ENCODE measurements around the gene NOL9. TPM values are rescaled to one million over a fixed set of nuclear protein-coding genes. Genes with fewer than 3 reads are reported as not detected.

NOL9 gene
- total and polyA plus RNA-seq, 9 of the 15 experiments (the other 6 are each of a cell fraction or from before 2014, with no cell fraction given), result 5.6 to 76.5 (median 47.3) TPM

- TF ChIP-seq HMGXB4 (CRISPR knock-in tag; IDR thresholded peaks at IDR 0.05) (no peak; the same call in none of the 2 replicates), MLLT1 (IDR thresholded peaks at IDR 0.05) (peak in 1 of 2 experiments; percentile 52; a peak in 1 of 4 replicates), HDAC6 (IDR thresholded peaks at IDR 0.05; ENCODE audit: low read depth, low read length) (no peak), BACH1 (tag; IDR thresholded peaks at IDR 0.05) (peak; percentile 91), NELFE (IDR thresholded peaks at IDR 0.05; ENCODE audit: insufficient read depth, insufficient read length) (no peak), REST (IDR thresholded peaks at IDR 0.05; ENCODE audit: borderline replicate concordance) (peak; percentile 73), REST (CRISPR knock-in tag; IDR thresholded peaks at IDR 0.05; ENCODE audit: low read depth) (0 out of 2 replicates have a peak, but pooled peaks have one; percentile 21), ZNF12 (CRISPR knock-in tag; IDR thresholded peaks at IDR 0.05) (no peak), ZC3H4 (CRISPR knock-in tag; IDR thresholded peaks at IDR 0.05; ENCODE audit: borderline replicate concordance) (no peak; the same call in 1 of the 2 replicates), ZNF785 (CRISPR knock-in tag; IDR thresholded peaks at IDR 0.05) (no peak), THRAP3 (IDR thresholded peaks at IDR 0.05; ENCODE audit: borderline replicate concordance) (no peak), ZNF134 (CRISPR knock-in tag; conservative IDR thresholded peaks at IDR 0.05) (no peak), ILK (tag; IDR thresholded peaks at IDR 0.05; ENCODE audit: borderline replicate concordance, low read depth) (no peak), RHOXF2B (CRISPR knock-in tag; conservative IDR thresholded peaks at IDR 0.05) (no peak), CBX2 (IDR thresholded peaks at IDR 0.05; ENCODE audit: insufficient read depth, low read length, poor library complexity, severe bottlenecking) (no peak)
These were observed 47.0 kb upstream of the NOL9 start (continued) for GRCh38 chr1:6601049-6601922.
